Measurements from ENCODE around the gene CCR2.

GRCh38 chr3:46372492-46373359 is 18.8 kb downstream of the CCR2 start:
- TF ChIP-seq CTCF (IDR thresholded peaks at IDR 0.05; ENCODE audit: low read depth, low read length) = peak; percentile 89
- TF ChIP-seq EZH2phosphoT487 (IDR thresholded peaks at IDR 0.05; ENCODE audit: low read depth) = no peak

All from OCI-LY3 (cell line).